HUES48 (cell line): Measurements from ENCODE around the gene FAM110D.

ENCODE experiments used
- H3K27ac ChIP-seq: one replicate; pipeline ENCODE4 v1.7.0; 2013; ENCODE audit warnings: low read depth, low read length, inconsistent platforms
- H3K27me3 ChIP-seq: 2 replicates; pipeline ENCODE4 v1.6.1; 2013; ENCODE audit warnings: mild to moderate bottlenecking, low read length; ENCODE audit not compliant: control insufficient read depth, insufficient read depth
- H3K36me3 ChIP-seq: 2 replicates; pipeline ENCODE4 v1.6.1; 2013; ENCODE audit warnings: low read length; ENCODE audit not compliant: control insufficient read depth, insufficient read depth
- H3K4me1 ChIP-seq: 2 replicates; pipeline ENCODE4 v1.6.1; 2013; ENCODE audit warnings: mild to moderate bottlenecking, low read length; ENCODE audit not compliant: control insufficient read depth, insufficient read depth
- H3K4me3 ChIP-seq: 2 replicates; pipeline ENCODE4 v1.5.1; 2013; ENCODE audit warnings: mild to moderate bottlenecking, low read depth, low read length
- H3K9ac ChIP-seq: 2 replicates; pipeline ENCODE4 v1.6.1; 2013; ENCODE audit warnings: mild to moderate bottlenecking, low read depth, low read length, moderate library complexity
- H3K9me3 ChIP-seq: 2 replicates; pipeline ENCODE4 v1.6.1; 2013; ENCODE audit warnings: low read length; ENCODE audit not compliant: control insufficient read depth, insufficient read depth

The FAM110D gene

DNA sequence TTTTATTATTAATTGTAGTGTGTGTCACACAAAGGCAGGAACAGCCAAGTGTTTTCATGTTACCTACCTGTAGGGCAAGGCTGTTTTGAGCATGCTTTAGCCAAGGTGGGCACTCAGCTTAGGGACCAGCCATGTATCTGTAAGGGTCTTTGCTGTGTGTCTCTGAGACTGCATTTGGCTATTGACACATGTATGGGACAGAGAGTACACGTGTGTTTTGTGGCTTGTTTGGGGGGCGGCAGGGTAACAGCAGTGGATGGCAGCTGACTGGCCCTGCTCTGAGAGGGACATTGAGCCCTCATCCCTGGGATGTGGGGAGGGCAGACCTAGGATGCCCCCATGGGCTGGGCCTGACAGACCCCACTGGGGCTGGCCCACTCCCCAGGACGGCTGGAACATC lies 38.4 kb downstream of the FAM110D start:
- no peaks in the 10 kb centered on the region for H3K9me3 ChIP-seq
- peaks cover 11% of the 10 kb centered on the region; the same call in 1 of the 2 replicates for H3K4me1 ChIP-seq
- H3K27ac ChIP-seq, result no peak overlapping the region

DNA sequence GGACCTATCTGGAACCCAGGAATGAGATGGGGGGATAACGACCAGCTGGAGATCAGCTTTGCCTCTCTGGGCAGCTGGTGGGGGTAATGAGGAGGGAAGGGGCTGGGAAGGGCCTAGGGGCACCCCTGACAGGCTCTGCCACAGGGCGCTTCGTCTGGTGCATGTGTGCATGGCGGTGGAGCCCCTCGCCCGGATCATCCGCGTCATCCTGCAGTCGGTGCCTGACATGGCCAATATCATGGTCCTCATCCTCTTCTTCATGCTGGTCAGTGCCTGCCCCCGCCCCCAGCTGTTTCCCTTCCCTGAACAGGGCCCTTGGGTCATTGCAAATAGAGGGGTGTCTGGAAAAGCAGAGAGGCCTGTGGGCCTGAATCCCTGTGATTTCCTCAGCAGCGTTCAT lies 38.9 kb downstream of the FAM110D start:
- Histone ChIP-seq H3K27me3 (no peaks in the 10 kb centered on the region), H3K9ac (no peak overlapping the region), H3K36me3 (no peaks in the 10 kb centered on the region), H3K4me3 (no peak overlapping the region), H3K4me1 (peaks cover 11% of the 10 kb centered on the region; the same call in 1 of the 2 replicates), H3K27ac (no peak overlapping the region), H3K9me3 (no peaks in the 10 kb centered on the region)

More for the DNA sequence above, 38.4 kb downstream of the FAM110D start:
- no peaks in the 10 kb centered on the region for H3K27me3 ChIP-seq
- no peaks in the 10 kb centered on the region for H3K36me3 ChIP-seq
- H3K4me3 ChIP-seq, result no peak overlapping the region
- no peak overlapping the region for H3K9ac ChIP-seq

DNA sequence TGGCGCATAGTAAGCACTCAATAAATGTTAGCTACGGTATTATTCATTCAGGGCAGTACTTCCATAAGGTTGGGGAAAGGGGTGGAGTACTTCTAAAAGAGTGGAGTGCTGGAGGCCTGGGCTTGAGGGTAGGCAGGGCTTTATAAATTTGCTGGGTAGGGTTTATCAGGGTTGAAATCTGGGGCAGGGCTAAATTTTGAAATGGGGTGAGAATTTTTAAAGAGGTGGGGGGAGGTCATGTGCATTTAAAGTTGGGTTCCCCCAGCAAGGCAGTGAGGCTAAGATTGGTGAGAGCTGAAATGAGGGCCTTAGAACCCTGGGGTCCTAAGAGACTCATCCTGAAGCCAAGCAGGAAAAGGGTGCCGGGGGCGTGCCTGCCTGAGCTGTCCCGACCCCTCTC lies 41.5 kb downstream of the FAM110D start:
- Histone ChIP-seq H3K36me3 (no peaks in the 10 kb centered on the region), H3K4me3 (0 out of 2 replicates have a peak overlapping the region, but pooled peaks have one; percentile 61), H3K27me3 (no peaks in the 10 kb centered on the region), H3K27ac (no peak overlapping the region), H3K4me1 (peaks cover 11% of the 10 kb centered on the region; the same call in 1 of the 2 replicates), H3K9ac (no peak overlapping the region), H3K9me3 (no peaks in the 10 kb centered on the region)

DNA sequence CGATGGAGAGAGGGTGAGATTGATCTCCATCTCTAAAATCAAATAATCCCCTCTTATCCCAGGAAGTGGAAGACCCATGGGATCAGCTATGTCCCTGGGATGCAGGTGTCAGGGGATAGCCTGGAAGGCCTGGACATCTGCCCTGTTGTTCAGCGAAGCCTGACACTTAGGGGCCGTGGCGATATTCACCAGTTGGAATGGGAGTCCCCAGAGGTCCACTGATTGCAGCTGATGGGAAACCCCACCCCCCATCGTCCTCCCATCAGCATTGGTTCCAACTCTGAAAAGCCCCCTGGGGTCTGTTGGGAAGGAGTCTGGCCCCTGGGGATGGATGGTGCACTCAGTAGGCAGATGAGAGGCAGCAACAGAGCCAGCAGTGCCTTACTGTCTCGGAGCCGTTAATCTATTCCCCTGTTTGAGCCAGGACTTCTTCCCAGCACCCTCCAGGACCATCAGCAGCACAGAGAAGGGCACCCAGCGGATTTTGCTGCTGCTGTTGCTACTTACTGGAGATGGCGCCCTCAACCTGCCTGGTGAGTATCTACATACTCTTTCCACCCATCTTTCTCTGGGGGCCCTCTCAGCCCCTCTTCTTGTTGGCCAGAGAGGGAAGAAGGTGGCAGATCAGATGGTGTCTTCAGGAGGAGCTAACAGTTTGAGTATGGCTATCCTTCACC lies 44.9 kb downstream of the FAM110D start:
- Histone ChIP-seq H3K9me3 (no peaks in the 10 kb centered on the region), H3K27ac (no peak overlapping the region), H3K27me3 (no peaks in the 10 kb centered on the region), H3K36me3 (no peaks in the 10 kb centered on the region), H3K4me3 (no peak overlapping the region), H3K9ac (no peak overlapping the region), H3K4me1 (peaks cover 11% of the 10 kb centered on the region; the same call in 1 of the 2 replicates)

DNA sequence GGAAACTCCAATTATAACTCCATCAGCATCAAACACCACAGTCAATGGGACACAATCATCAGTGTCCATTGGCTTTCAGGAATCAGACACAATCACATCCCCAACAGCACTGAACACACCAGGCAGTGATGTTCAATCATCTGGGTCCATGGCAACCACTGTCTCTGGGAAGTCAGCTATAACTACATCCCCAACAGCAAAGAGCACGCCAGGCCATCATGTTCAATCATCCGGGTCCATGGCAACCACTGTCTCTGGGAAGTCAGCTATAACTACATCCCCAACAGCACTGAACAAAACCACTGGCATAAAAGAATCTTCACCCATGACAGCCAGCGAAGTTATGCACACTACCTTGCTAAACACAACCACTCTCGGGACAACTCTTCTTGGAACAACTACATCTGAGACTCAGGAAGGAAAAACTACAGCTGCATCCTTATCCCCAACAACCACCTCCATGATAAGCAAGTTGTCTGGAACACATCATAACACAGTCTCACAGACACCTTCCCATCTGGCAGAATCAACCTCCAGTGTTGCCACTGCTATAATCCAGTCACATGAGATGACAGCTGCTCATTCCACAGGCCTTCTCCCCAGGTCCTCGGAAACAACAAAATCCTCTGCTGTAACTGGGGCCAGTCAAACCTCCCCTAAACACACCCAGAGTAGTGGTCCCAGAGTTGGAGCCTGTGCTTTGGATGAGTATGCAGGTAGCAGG lies 51.4 kb downstream of the FAM110D start:
- H3K4me1 ChIP-seq, result no peaks in the 10 kb centered on the region
- no peaks in the 10 kb centered on the region for H3K27me3 ChIP-seq
- no peak overlapping the region for H3K27ac ChIP-seq
- no peaks in the 10 kb centered on the region for H3K9me3 ChIP-seq
- no peak overlapping the region for H3K4me3 ChIP-seq
- H3K9ac ChIP-seq, result no peak overlapping the region
- H3K36me3 ChIP-seq, result no peaks in the 10 kb centered on the region

DNA sequence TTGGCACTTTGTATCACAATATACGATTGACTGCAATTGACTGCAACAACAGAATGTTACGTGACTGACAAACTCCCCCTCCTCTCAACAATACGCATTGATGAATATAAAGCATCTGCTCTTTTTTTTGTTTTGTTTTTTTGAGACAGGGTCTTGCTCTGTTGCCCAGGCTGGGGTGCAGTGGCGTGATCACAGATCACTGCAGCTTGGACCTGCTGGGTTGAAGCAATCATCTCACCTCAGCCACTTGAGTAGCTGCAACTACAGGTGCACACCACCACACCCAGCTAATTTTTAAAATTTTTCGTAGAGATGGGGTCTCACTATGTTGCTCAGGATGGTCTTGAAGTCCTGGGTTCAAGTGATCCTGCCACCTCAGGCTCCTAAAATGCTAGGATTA lies 53.8 kb downstream of the FAM110D start:
- Histone ChIP-seq H3K9ac (no peak overlapping the region), H3K4me3 (no peak overlapping the region), H3K36me3 (no peaks in the 10 kb centered on the region), H3K27ac (no peak overlapping the region), H3K9me3 (no peaks in the 10 kb centered on the region), H3K4me1 (no peaks in the 10 kb centered on the region), H3K27me3 (no peaks in the 10 kb centered on the region)

DNA sequence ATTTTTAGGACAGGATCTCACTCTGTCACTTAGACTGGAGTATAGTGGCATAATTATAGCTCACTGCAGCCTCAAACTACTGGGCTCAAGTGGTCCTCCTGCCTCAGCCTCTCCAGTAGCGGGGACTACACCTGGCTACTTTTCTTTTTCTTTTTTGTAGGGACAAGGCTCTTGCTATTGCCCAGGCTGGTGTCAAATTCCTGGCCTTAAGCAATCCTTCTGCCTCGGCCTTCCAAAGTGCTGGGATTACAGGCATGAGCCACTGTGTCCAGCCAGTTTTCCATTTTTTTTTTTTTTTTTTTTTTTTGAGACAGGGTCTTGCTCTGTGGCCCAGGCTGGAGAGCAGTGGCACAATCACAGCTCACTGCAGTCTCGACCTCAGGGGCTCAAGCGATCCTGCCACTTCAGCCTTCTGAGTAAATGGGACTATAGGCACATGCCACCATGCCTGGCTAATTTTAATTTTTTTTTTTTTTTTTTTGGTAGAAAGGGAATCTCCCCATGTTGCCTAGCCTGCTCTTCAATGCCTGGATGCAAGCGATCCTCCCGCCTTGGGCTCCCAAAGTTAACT lies 54.5 kb downstream of the FAM110D start:
- H3K27me3 ChIP-seq, result no peaks in the 10 kb centered on the region

More for the DNA sequence above, 54.5 kb downstream of the FAM110D start:
- H3K9ac ChIP-seq, result no peak overlapping the region
- H3K9me3 ChIP-seq, result no peaks in the 10 kb centered on the region
- no peaks in the 10 kb centered on the region for H3K4me1 ChIP-seq
- no peaks in the 10 kb centered on the region for H3K36me3 ChIP-seq
- H3K27ac ChIP-seq, result no peak overlapping the region
- no peak overlapping the region for H3K4me3 ChIP-seq
